ENCODE data around the gene HIVEP3. TPM values are rescaled to one million over a fixed set of nuclear protein-coding genes. Genes with fewer than 3 reads are reported as not detected.

The HIVEP3 gene
- total RNA-seq, 1 experiment from 2014 or later: 1.2 TPM

DNA sequence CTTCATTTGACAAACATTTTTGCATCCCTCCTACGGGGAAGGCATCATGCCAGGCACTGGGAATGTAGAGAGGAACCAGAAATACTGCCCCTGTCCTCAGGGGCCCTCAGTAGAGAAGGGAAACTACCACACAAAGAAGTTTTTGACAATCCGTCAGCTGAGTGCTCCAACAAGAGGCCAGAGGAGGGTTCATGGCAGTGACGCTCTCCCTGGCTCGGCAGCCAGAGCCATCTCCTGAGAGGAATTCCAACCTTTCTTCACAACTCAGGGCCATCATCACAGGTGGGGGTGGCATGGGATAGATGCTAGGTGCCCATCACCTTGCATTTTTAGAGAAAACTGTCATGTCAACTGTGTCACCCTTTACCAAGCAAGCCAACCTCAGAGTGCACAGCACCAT is 154.1 kb downstream of the HIVEP3 start:
- H3K27ac Mint-ChIP-seq (ENCODE audit: low read depth, unreplicated experiment): no peak overlapping the region
- H3K27me3 Mint-ChIP-seq (ENCODE audit: insufficient read depth, unreplicated experiment): peaks cover 16% of the 10 kb centered on the region
- ChIA-PET POLR2A (interaction anchor here (1.0 kb wide), 1 partner anchor 35 kb away, joined by 4 read pairs; no protein-coding TSS in a partner anchor), CTCF (interaction anchor here (0.7 kb wide), 2 partner anchors 14 to 468 kb away, joined by 3 read pairs; no protein-coding TSS in a partner anchor)
- TF ChIP-seq, protein P1, sequence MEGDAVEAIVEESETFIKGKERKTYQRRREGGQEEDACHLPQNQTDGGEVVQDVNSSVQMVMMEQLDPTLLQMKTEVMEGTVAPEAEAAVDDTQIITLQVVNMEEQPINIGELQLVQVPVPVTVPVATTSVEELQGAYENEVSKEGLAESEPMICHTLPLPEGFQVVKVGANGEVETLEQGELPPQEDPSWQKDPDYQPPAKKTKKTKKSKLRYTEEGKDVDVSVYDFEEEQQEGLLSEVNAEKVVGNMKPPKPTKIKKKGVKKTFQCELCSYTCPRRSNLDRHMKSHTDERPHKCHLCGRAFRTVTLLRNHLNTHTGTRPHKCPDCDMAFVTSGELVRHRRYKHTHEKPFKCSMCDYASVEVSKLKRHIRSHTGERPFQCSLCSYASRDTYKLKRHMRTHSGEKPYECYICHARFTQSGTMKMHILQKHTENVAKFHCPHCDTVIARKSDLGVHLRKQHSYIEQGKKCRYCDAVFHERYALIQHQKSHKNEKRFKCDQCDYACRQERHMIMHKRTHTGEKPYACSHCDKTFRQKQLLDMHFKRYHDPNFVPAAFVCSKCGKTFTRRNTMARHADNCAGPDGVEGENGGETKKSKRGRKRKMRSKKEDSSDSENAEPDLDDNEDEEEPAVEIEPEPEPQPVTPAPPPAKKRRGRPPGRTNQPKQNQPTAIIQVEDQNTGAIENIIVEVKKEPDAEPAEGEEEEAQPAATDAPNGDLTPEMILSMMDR (IDR thresholded peaks at IDR 0.05; ENCODE audit: unreplicated experiment): no peak
- no peak for DNase-seq (ENCODE audit: unreplicated experiment)
- H3K9me3 Mint-ChIP-seq (ENCODE audit: unreplicated experiment): no peaks in the 10 kb centered on the region
- peaks cover 5% of the 10 kb centered on the region for H3K36me3 Mint-ChIP-seq (ENCODE audit: insufficient read depth, unreplicated experiment)
- intact Hi-C loops (cut with micrococcal nuclease): no loop called here
- no TSS peak for BruUV-seq (replicated peaks)
- H3K4me1 Mint-ChIP-seq (ENCODE audit: insufficient read depth, unreplicated experiment): no peaks in the 10 kb centered on the region
- no peak overlapping the region for H3K4me3 Mint-ChIP-seq (ENCODE audit: unreplicated experiment)

DNA sequence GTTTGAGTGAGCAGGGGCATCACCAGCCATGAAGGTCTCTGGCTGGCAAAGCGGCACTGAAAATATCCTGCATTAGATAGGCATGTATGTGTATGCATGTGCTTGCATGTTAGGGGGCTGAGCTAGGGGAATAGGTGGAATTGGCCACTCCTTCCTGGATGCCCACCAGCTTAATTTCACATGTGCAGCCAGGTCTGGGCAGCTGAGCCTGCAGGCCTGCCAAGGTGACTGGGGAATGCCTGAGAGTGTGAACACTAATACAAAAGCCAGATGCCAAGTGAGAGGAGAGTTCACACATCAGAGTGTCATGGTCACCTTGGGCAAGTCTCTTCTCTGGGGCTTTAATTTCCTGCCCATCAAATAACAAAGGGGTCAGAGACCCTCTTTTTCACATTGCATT is 155.9 kb downstream of the HIVEP3 start:
- TF ChIP-seq, protein P1 (IDR thresholded peaks at IDR 0.05; ENCODE audit: unreplicated experiment): no peak
- BruUV-seq (replicated peaks): no TSS peak
- no peaks in the 10 kb centered on the region for H3K4me1 Mint-ChIP-seq (ENCODE audit: insufficient read depth, unreplicated experiment)
- H3K36me3 Mint-ChIP-seq (ENCODE audit: insufficient read depth, unreplicated experiment): peaks cover 5% of the 10 kb centered on the region
- intact Hi-C loops (cut with micrococcal nuclease): no loop called here
- ChIA-PET POLR2A (no interaction called here), CTCF (no interaction called here)
- H3K27me3 Mint-ChIP-seq (ENCODE audit: insufficient read depth, unreplicated experiment): peaks cover 16% of the 10 kb centered on the region
- H3K9me3 Mint-ChIP-seq (ENCODE audit: unreplicated experiment): no peaks in the 10 kb centered on the region
- H3K4me3 Mint-ChIP-seq (ENCODE audit: unreplicated experiment): no peak overlapping the region
- no peak overlapping the region for H3K27ac Mint-ChIP-seq (ENCODE audit: low read depth, unreplicated experiment)
- DNase-seq (ENCODE audit: unreplicated experiment): no peak

DNA sequence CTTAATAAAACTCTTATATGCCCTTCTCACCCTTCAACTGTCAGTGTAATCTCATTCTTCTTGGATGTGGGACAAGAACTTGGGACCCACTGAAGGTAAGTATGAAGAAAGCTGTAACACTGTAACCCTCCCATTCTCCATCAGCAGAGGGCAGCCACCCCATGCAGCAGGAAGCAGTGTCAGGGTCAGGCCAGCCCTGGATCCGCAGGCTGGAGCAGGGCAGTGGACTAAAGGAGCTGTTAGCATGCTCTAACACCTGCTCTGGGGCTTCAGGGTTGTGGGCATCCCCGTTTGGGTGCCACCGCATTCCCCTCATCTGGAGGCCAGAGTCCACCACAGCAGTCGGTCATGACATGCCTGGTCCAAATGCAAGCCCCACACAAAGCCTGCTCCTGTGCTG is 156.5 kb downstream of the HIVEP3 start:
- Mint-ChIP-seq H3K27me3 (ENCODE audit: insufficient read depth, unreplicated experiment) (peaks cover 16% of the 10 kb centered on the region), H3K27ac (ENCODE audit: low read depth, unreplicated experiment) (no peak overlapping the region), H3K4me1 (ENCODE audit: insufficient read depth, unreplicated experiment) (no peaks in the 10 kb centered on the region), H3K4me3 (ENCODE audit: unreplicated experiment) (no peak overlapping the region), H3K36me3 (ENCODE audit: insufficient read depth, unreplicated experiment) (peaks cover 5% of the 10 kb centered on the region), H3K9me3 (ENCODE audit: unreplicated experiment) (no peaks in the 10 kb centered on the region)
- CTCF ChIA-PET: no interaction called here
- POLR2A ChIA-PET: interaction anchor here (0.6 kb wide), 1 partner anchor 255 kb away, joined by 3 read pairs; no protein-coding TSS in a partner anchor
- TF ChIP-seq, protein P1 (IDR thresholded peaks at IDR 0.05; ENCODE audit: unreplicated experiment): no peak
- intact Hi-C loops (cut with micrococcal nuclease): no loop called here
- DNase-seq (ENCODE audit: unreplicated experiment): no peak
- BruUV-seq (replicated peaks): no TSS peak

DNA sequence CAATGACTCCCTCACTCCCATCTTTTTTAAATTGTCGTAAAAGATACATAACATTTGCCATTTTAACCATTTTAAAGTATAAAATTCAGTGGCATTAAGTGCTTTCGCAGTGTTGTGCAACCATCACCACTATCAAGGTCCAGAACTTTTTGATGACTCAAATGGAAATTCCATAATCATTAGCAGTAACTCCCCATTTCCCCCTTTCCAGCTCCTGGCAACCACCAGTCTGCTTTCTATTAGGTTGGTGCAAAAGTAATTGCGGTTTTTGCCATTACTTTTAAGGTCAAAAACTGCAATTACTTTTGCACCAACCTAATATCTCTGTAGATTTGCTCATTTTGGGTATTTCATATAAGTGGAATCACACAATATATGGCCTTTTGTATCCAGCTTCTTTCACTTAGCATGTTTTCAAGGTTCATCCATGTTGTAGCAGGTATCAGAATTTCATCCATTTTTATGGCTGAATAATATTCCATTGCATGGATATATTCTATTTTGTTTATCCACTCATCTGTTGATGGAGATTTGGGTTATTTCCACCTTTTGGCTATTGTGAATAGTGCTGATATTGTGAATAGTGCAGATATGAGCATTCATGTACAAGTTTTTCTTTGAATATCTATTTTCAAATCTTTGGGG is 159.7 kb downstream of the HIVEP3 start:
- peaks cover 12% of the 10 kb centered on the region for H3K27me3 Mint-ChIP-seq (ENCODE audit: insufficient read depth, unreplicated experiment)
- TF ChIP-seq, protein P1 (IDR thresholded peaks at IDR 0.05; ENCODE audit: unreplicated experiment): no peak
- POLR2A ChIA-PET: interaction anchor here (1.2 kb wide), 1 partner anchor 14 kb away, joined by 3 read pairs; no protein-coding TSS in a partner anchor
- no peak overlapping the region for H3K4me3 Mint-ChIP-seq (ENCODE audit: unreplicated experiment)
- BruUV-seq (replicated peaks): no TSS peak
- intact Hi-C loops (cut with micrococcal nuclease): no loop called here
- H3K9me3 Mint-ChIP-seq (ENCODE audit: unreplicated experiment): no peaks in the 10 kb centered on the region
- no peak overlapping the region for H3K27ac Mint-ChIP-seq (ENCODE audit: low read depth, unreplicated experiment)
- peak; percentile 48 for DNase-seq (ENCODE audit: unreplicated experiment)
- CTCF ChIA-PET: no interaction called here
- peaks cover 5% of the 10 kb centered on the region for H3K36me3 Mint-ChIP-seq (ENCODE audit: insufficient read depth, unreplicated experiment)
- H3K4me1 Mint-ChIP-seq (ENCODE audit: insufficient read depth, unreplicated experiment): no peaks in the 10 kb centered on the region

Measured in MCF 10A (cell line).